ENCODE results near the gene LRRTM4.
"Not testable (repeated sequence)": the region's sequence is repeated elsewhere in the genome, so short reads cannot be mapped to it uniquely, and the experiment has no call there.

Gene LRRTM4

DNA sequence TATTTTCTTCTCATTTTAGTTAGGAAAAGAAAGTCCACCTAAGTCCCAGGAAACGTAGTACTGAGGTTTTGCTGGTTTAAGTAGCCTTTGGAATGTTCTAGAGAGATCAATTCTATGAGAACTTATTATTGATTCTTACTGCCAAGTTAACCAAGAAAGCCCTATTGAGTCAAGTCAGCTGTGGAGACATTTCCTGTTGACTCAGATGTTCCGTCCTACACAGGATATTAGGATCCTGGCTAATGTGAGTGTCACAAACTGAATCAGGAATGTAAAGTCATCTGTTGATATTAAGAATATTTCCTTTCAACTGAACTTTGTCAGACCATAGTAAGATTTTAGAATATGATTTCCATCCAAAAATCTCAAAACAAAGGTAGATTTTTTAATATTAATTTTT is 654.3 kb downstream of the LRRTM4 start:
- DNase-seq (ENCODE audit: low read depth, low spot score): no peak

DNA sequence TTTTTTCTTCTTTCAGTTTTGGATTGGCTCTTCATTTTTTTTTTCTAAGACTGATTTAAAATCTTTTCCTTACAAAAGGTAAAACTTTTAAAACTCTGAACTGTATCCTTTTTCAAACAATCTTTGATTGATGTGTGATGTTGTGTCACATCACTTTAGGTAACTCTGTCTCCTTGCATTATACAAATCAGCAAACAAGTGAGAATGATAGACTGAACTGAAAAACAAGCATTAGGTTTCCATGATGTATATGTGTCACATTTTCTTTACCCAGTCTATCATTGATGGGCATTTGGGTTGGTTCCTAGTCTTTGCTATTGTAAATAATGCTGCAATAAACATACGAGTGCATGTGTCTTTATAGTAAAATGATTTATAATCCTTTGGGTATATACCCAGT is 655.7 kb downstream of the LRRTM4 start:
- DNase-seq (ENCODE audit: low read depth, low spot score): no peak

DNA sequence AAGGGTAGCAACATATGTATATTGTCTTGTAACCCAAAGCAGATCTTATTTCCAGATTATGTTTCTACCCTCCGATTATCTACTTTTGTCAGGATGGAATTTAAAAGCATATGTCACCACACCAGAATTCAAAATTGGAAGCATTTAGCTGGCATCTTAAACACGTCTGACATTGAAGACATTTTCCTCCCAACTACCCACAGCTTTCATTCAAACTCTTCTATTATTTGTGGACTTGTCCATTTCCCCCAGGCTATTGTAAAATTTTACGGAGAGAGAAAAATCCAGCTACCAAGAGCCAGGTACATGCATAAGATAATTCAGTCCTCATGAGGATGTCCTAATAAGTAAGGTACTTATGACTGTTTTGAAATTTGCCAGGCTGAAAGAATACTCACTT is 659.3 kb downstream of the LRRTM4 start:
- DNase-seq (ENCODE audit: low read depth, low spot score): no peak

DNA sequence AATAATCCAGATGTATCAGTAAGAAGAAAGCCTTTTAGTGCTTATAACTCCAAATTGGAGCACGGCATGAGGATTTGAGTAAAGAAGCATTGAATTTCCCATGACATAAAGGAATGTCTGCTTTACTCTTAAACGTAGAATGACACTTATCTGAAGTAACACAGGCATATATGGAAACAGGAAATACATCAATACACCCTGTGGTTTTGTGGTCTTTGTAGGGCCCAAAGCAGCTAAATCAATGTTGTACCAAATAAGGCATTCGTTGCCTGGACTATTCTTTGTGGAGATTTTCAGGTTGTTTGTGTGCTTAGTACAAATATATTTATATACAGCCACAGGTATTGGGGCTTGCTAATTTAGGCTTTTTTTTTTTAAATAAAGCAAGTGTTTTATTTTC is 660.5 kb downstream of the LRRTM4 start:
- DNase-seq (ENCODE audit: low read depth, low spot score): no peak

DNA sequence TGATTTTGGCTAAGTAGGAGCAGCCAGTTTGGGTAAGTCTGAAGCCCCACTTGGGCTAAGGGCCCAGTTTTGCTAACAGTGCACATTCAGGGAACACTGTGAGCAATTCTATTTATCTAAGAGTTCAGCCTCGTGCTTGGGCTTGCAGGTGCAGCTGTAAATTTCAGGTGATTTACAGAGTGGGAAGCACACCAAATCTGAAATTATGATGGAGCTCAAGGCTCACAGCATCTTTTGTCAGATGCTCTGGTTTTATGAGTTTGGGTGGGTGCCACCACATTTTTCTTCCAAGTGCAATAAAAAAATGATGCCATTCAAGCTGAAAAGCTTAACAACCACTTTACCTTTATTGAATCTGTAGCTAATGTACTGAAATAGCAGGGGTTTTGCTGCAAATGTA is 671.2 kb downstream of the LRRTM4 start:
- no peak for DNase-seq (ENCODE audit: low read depth, low spot score)

DNA sequence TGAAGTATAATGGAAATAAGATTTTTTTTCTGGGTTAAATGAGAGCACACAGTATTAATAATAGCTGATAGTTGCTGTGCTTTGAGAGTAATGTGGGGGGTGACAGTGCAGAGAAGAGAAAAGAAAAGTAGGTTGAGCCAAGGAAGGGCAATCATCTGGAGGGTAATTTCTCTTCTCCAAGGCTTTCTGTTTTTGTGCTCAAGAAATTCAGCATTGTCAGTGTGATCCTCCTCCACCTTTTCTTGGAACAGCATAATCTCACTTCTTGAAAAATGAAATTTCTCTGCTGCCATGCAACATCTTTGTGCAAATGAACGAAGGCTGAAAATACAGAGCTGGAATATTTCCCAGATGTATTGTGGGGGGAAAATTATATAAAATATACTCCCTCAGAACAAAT is 673.1 kb downstream of the LRRTM4 start:
- no peak for DNase-seq (ENCODE audit: low read depth, low spot score)

DNA sequence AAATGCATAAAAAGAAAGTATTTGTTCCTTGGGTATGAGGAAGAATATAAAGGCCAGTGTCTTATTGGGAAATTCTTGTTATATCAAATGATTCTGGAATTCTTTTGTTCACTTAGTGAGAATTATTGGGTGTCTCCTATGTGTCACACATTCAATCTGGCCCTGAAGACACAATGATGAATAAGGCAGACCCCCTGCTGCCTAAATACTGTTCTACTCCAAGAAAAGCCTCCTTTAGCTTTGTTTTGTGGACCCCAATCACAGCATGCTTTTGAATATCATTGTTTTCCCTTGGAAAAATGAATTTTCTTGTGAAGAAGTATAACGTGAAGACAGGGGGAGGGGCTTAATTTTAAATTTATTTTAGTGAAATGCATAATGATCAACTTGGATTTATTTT is 682.4 kb downstream of the LRRTM4 start:
- no peak for DNase-seq (ENCODE audit: low read depth, low spot score)

DNA sequence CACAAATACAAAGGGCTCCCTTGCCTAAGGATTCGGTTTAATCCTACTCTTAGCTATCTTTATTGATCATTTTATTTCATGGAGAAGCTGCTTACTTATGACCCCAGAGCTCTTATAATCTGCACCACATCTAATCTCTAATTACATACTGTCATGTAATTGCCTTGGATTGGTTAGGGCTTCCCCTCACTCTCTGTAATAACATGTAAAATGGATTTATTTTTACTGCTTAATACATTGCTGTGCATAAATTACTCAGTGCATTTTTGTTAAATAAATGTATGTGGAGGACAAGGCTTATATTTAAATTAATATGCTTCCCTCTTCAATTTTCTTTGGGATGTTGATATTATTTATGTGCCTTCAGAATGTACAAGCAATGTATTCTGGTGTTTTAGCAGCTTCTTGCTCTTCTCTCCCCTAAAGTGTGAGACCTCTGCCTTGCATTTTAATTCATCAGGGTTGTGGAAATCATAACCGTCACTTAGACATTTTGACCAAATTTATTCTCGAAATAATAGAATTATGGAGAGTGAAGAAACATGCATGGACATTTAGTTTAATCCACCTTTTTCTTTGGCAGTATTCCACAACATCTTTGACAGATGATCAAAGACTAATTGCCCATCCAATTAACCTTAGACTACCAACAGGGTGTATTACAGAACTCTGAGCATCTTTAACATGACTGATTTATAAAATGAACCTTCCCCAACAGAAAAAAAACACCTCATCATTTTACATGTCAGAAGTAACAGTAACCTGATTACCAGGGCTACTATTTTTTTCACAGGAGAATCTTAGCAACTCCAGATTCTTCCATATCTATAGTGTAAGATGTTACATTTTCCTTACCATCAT is 692.6 kb downstream of the LRRTM4 start:
- no peak for DNase-seq (ENCODE audit: low read depth, low spot score)

DNA sequence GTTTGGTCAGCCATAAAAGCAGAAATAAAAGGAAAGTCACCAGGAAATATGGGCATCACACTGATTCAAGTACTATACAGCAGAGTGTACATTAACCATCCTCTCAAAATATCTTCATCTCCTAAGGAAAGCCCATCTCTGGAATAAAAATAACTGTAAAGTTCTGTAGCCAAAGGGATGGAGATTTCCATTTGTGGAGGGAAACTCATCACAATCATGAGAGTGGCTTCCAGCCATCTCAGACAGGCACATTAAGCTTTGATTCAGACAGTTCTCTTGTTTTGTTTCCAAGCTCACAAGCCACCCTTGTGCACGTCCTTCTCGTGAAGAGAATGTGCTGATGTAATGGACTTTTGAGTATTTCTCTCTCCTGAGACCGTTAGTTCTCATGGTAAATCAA is 695.5 kb downstream of the LRRTM4 start:
- DNase-seq (ENCODE audit: low read depth, low spot score): no peak

DNA sequence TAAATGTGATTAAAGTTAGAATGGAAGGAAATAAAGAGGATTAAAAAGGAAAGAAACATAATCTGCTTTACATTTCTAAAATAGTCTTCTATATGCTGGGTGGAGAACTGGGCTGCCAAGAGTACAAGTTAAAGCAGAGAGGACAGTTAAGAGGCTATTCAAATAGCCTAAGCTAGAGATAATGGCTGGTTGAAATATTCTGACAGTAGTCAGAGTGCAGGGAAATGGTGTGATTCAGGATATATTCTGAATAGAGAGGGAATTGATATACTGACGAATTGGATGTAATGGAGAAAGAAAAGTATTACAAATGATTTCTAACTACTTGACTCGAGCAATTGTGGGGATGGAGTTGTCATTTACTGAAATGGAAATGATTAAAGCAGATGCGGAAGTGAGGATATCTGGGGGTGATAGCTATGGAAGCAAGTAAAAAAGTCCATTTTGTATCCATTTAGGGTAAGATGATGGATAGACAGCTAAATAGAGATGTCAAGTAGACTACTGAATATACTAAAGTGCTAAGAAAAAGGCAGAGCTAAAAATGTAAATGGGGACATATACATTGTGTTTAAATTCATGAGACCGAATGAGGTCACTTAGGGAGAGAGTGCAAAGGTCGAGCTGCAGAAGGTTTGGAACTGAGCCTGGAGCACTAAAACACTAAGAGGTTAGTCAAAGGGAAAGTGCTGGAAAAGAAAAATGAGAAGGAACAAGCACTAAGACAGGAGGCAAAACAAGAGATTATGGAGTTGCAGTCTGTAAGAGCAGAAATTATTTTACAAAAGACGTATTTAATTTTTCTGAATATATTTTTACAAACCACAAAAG is 696.8 kb downstream of the LRRTM4 start:
- DNase-seq (ENCODE audit: low read depth, low spot score): no peak

DNA sequence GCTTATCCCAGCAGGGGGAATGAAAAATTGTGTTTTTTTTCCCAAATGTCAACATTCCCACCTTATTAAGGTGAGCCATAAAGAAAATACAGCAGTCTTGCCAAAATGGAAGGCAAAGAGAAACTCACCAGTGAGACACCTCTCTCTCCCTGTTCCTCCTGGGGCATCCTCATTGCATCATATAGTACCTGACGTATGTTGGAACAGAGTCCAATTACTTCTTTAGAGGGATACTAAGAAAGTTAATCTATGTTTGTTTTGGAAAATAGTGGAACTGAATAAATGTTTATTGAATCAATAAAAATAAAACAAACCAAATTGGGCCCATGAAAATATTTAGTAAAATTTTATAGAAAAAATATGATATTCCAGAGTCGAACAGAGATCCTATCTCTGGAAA is 700.4 kb downstream of the LRRTM4 start:
- no peak for DNase-seq (ENCODE audit: low read depth, low spot score)

DNA sequence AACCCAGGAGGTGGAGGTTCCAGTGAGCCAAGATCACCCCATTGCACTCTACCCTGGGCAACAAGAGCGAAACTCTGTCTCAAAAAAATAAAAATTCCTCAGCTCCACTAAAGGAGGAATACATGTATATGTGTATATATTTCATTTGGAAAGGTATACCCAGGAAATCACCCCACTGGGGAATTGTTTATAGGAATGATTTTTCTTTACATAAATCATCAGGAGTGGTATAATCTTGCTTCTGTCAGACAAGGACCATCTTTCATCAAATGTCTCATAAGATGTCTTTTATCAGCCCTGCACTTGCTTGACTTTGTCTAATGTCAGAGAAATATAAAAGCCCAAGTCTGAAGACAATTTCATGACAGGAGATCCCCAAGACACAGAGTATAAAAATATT is 709.1 kb downstream of the LRRTM4 start:
- no peak for DNase-seq (ENCODE audit: low read depth, low spot score)

DNA sequence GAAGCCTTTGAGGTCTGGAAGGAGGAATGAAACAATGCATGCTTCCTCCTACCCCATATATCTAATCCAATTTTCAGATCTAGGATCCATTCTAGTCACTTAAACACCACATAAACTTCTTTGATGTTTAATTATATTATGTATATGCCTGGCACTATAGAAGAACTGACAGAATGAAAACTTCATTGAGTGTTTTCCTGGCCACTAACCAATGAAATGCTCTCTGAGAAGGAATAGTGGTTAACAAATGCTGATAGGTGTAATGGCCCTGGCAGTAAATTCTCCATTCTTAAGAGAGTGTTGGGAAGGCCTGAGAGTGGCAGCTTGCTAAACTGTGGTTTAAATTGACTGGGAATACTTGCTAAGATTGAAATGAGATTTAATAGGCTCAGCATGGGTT is 710.0 kb downstream of the LRRTM4 start:
- DNase-seq (ENCODE audit: low read depth, low spot score): no peak

DNA sequence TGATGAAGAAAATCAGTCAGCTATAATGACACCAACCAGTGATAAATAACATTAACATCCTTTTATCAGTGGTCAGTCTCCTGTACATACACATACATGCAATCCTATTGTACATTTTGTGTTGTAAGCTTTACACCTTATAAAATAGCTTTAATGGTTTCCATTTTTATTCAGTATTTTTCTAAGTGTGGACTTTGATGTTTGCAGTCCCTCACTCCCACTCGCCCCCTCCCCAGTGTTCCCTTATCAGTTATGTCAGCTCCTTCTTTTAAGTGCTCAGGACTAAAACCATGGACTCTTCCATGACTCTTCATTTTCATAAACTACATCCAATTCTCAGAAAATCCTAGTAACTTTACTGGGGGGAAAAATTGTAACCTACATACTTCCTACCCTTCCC is 713.0 kb downstream of the LRRTM4 start:
- DNase-seq (ENCODE audit: low read depth, low spot score): no peak

DNA sequence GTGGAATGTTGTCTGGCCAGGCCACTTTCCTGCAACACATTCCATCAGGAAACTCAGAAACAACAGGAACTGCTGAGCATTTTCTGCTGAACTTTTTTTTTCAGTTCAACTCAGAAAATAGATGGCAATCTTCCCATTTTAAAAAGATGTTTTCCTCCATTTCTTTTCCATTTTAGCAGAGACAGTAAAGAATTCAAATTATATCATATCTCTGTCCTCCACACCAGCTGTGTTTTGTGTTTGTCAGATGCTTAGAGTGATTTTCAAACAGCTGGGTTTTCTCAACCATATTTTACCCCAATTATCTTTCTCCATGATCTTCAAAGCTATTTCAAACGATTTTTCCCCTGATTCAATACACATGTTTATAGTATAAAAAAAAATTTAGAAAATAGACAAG is 713.4 kb downstream of the LRRTM4 start:
- DNase-seq (ENCODE audit: low read depth, low spot score): no peak

DNA sequence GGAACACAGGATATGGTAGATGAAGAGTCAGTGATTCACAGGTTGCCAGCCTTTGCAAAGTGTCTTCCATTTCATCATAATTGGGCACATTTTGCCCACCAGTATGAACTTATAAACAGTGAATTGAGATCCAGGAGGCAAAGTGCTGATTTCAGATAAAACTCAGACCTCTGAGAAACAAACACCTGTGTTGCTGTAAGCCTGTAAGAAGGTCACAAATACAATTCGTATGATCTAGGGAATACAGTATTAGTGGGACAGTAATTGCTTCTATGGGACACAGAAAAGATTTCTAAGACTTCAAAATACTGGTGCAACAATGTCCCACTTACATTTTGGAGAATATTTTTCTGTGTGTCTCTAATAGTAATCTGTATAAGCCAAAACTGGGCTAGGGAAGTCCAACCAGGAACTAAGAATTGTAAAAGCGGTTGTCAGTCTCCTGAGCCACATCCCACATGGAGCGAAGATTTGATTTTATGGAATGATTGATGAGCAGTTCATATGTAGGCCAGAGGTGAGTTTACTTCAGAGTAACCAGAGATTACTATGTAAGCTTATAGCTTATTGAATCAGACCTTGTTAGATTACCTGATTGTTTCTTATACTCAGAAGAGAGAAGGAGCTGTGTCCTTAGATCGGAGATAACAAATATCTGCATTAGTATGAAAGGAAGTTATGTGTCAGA is 728.4 kb downstream of the LRRTM4 start:
- no peak for DNase-seq (ENCODE audit: low read depth, low spot score)

DNA sequence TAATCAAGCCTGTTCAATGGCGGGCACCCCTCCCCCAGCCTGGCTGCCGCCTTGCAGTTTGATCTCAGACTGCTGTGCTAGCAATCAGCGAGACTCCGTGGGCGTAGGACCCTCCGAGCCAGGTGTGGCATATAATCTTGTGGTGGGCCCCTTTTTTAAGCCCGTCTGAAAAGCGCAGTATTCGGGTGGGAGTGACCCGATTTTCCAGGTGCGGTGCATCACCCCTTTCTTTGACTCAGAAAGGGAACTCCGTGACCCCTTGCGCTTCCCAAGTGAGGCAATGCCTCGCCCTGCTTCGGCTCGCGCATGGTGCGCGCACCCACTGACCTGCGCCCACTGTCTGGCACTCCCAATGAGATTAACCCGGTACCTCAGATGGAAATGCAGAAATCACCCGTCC is 740.9 kb downstream of the LRRTM4 start:
- not testable (repeated sequence) for DNase-seq (ENCODE audit: low read depth, low spot score)

DNA sequence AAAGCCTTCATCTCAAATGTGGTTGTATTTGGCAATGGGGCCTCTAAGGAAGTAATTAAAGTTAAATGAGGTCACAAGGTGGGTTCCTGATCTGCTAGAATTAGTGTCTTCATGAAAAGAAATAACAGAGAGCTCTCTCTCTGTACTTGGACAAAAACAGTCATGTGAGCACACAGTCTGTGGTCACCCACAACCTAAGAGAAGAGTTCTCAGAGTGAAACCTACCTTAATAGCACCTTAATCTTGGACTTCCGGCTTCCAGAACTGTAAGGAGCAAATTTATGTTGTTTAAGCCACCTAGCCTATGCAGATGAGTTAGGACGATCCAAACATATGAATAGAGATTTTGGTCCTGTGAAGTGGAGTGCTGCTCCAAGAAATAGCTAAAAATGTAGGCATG is 758.9 kb downstream of the LRRTM4 start:
- no peak for DNase-seq (ENCODE audit: low read depth, low spot score)

DNA sequence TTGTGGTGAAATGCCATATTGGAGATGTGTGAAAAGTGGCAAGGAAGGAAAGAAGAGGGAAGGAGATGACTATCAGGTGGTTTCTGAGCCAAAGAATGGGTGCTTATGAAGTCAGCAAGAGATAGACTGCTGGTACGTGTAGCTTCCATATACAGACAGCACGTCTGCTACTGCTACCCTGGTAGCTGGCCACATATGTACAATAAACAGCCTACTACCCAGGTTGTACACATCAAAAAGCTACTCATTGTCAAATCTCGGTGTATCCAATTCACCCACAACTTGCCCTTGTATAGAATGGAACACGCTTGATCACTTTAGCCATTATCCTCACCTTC is 761.8 kb downstream of the LRRTM4 start:
- DNase-seq (ENCODE audit: low read depth, low spot score): no peak

DNA sequence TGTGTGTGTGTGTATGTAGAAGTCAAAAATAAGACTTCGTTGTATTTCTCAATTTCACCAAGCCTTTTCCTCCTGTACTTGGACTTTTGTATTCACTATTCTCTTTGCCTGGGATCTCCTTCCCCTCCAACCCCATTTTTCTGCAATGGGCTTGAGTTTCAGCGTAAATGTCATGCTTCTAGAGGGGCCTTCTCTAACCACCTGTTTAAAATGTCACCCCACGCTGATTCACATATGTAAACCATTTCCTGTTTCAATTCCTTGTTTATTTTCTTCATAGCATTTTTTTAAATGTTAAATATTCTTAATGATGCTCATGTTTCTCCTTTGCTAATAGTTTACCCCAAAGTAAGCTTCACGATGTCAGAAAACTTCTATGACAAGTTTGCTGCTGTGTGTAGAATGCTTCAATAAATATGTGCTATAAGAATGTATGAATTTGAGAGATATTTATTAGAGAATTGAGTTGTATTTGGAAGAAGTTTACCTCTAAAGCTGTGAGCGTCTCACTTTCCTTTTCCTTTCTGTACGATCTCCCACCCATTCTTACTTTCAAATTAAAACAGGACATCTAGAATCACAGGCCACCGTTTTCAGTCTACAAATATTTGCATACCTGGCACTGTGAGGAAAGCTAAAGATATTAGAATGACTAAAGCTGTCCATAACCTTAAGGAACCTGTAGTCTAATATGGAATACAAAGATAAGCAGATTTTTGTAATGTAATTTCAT is 762.4 kb downstream of the LRRTM4 start:
- no peak for DNase-seq (ENCODE audit: low read depth, low spot score)

DNA sequence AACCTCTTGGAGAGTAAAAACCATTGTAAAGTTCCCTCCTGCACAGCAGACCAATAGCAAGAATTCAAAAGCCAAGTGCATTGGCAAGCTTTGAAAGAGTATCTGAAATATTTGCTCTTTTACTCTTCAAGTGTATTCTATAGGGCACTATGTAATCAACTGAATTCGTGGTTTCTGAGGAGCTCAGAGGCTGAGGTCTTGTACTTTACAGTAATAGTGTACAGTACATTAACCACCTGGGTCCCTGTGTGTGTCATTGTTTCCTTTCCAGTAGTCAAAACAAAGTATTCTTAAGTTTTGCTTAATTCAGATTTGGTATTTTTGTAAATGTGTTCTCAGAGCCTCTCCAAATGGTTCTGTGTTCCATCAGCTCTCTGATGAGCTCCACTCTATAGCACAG is 769.7 kb downstream of the LRRTM4 start:
- DNase-seq (ENCODE audit: low read depth, low spot score): no peak

DNA sequence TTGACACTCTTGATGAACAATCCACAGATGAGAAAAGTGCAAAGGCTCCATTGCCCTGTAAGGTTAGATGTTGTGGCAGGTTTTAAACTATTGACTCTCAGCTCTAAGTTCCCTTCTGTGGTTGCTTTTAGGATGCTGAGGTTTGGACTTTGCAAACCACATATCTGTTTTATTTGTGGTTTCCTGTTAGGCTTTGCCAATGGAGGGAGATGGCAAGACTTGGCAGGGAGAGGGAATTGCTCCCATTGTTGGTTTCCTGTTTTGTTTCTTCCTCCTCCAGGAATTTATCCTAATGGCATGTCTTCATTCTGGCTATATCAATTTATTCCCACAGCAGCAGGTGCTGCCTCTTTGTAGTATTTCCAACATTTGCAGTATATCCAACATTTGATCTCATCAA is 772.3 kb downstream of the LRRTM4 start:
- no peak for DNase-seq (ENCODE audit: low read depth, low spot score)
